Activated CD8-positive, alpha-beta memory T cell treated with anti-CD3 and anti-CD28 coated beads, Interleukin-2, amount 10 ng/mL, durations not matched to agents 7 days and 5 days (primary cell): ENCODE data around the gene TLE1. TPM values are rescaled to one million over a fixed set of nuclear protein-coding genes. Genes with fewer than 3 reads are reported as not detected.

Source experiments
- ATAC-seq: fragments of 150-1000 bp; cut with Tn5 transposase; one replicate; pipeline ENCODE4 v1.10.0; 2021; ENCODE audit warnings: moderate library complexity
- CTCF ChIA-PET: fragments of 350-600 bp; sonication (Branson Sonifier 250); formaldehyde crosslinking; loops from one replicate; lab custom pipeline; 2021; ENCODE audit warnings: antibody characterized with exemption; lab: Charles Lee
- DNase-seq: peaks from one replicate; pipeline ENCODE4 v3.0.0-alpha.2; 2020
- H3K27ac Mint-ChIP-seq: one replicate; pipeline ENCODE4 v1.8.0; 2021; ENCODE audit warnings: mild to moderate bottlenecking, mixed read lengths
- H3K27me3 Mint-ChIP-seq: one replicate; pipeline ENCODE4 v1.8.0; 2021; ENCODE audit warnings: mixed read lengths
- H3K36me3 Mint-ChIP-seq: one replicate; pipeline ENCODE4 v1.8.0; 2021; ENCODE audit warnings: mild to moderate bottlenecking, mixed read lengths
- H3K4me1 Mint-ChIP-seq: one replicate; pipeline ENCODE4 v1.8.0; 2021; ENCODE audit warnings: mixed read lengths
- H3K4me3 Mint-ChIP-seq: one replicate; pipeline ENCODE4 v1.8.0; 2021; ENCODE audit warnings: mild to moderate bottlenecking, moderate library complexity, mixed read lengths
- H3K9me3 Mint-ChIP-seq: one replicate; pipeline ENCODE4 v1.8.0; 2022; ENCODE audit warnings: low read depth, mixed read lengths
- total RNA-seq, 2 experiments: library from RNA; stranded (reverse); gene quantifications; one replicate each; pipeline ENCODE4 v1.2.3, GENCODE V29; 2021

The TLE1 gene
- total RNA-seq, 2 experiments from 2014 or later, result 0.41 to 0.42 TPM

GRCh38 chr9:81592887-81593266 is 96.5 kb downstream of the TLE1 start:
- Mint-ChIP-seq H3K4me1 (no peaks in the 10 kb centered on the region), H3K27me3 (no peaks in the 10 kb centered on the region), H3K27ac (no peak overlapping the region)

GRCh38 chr9:81591791-81592190 is 97.6 kb downstream of the TLE1 start:
- no peak overlapping the region for H3K27ac Mint-ChIP-seq

More at GRCh38 chr9:81592887-81593266, 96.5 kb downstream of the TLE1 start:
- DNase-seq (no peak), ATAC-seq (no peak)
- peaks cover 7% of the 10 kb centered on the region for H3K9me3 Mint-ChIP-seq
- H3K36me3 Mint-ChIP-seq, result no peaks in the 10 kb centered on the region
- no peak overlapping the region for H3K4me3 Mint-ChIP-seq
- CTCF ChIA-PET, result no interaction called here

DNA sequence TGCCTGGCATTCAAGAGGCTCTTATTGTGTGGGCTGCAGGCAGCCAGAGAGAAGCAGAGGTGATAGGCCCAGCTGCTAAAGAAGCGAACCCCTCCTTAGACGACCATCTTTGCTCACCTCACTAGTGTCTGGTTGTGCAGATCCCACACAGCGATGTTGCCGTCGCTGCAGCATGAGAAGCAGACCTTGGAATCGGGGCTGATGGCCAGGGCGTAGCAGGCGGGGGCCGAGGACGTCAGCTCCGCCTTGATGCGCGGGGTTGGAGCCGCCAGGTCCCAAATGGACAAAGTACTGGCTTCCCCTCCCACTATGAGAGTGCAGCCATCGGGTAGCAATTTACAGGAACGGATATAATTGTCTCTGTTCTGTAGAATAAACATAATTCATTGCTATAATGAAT is 98.7 kb downstream of the TLE1 start:
- H3K27me3 Mint-ChIP-seq, result no peaks in the 10 kb centered on the region
- CTCF ChIA-PET, result no interaction called here
- H3K36me3 Mint-ChIP-seq, result no peaks in the 10 kb centered on the region
- H3K9me3 Mint-ChIP-seq, result peaks cover 9% of the 10 kb centered on the region
- no peaks in the 10 kb centered on the region for H3K4me1 Mint-ChIP-seq
- DNase-seq, result no peak
- H3K27ac Mint-ChIP-seq, result no peak overlapping the region
- H3K4me3 Mint-ChIP-seq, result no peak overlapping the region
- ATAC-seq, result no peak

More at GRCh38 chr9:81591791-81592190, 97.6 kb downstream of the TLE1 start:
- H3K36me3 Mint-ChIP-seq, result no peaks in the 10 kb centered on the region
- no peak overlapping the region for H3K4me3 Mint-ChIP-seq
- no peaks in the 10 kb centered on the region for H3K4me1 Mint-ChIP-seq
- ATAC-seq (no peak), DNase-seq (no peak)
- CTCF ChIA-PET, result no interaction called here
- H3K27me3 Mint-ChIP-seq, result no peaks in the 10 kb centered on the region
- H3K9me3 Mint-ChIP-seq, result peaks cover 9% of the 10 kb centered on the region

DNA sequence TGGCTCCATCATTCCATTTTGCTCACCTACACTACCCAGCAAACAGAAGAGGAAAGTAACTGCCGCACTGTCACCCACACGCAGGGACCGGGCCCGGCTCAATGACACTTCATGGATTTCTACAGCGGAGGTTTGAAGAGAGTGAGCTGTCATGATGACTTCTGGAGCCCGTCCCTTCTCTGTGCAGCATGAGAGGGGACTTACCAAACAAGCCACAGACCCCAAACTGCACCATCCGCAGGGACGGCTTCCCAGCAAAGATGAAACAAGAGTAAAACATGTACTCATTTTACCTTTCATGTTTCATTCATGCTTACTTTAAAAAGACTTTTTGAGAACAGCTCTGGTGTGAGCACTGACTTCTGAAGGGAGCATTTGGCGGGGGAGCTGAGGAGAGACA is 99.5 kb downstream of the TLE1 start:
- no peak for ATAC-seq
- CTCF ChIA-PET, result no interaction called here
- no peaks in the 10 kb centered on the region for H3K36me3 Mint-ChIP-seq
- no peak overlapping the region for H3K27ac Mint-ChIP-seq
- no peaks in the 10 kb centered on the region for H3K27me3 Mint-ChIP-seq
- no peaks in the 10 kb centered on the region for H3K4me1 Mint-ChIP-seq
- no peak for DNase-seq
- H3K4me3 Mint-ChIP-seq, result no peak overlapping the region
- peaks cover 12% of the 10 kb centered on the region for H3K9me3 Mint-ChIP-seq

GRCh38 chr9:81589392-81589791 is 100.0 kb downstream of the TLE1 start:
- no peak overlapping the region for H3K4me3 Mint-ChIP-seq
- H3K9me3 Mint-ChIP-seq, result peaks cover 9% of the 10 kb centered on the region
- no peaks in the 10 kb centered on the region for H3K27me3 Mint-ChIP-seq
- DNase-seq (no peak), ATAC-seq (no peak)
- no peak overlapping the region for H3K27ac Mint-ChIP-seq
- H3K36me3 Mint-ChIP-seq, result no peaks in the 10 kb centered on the region
- H3K4me1 Mint-ChIP-seq, result no peaks in the 10 kb centered on the region
- CTCF ChIA-PET, result no interaction called here

DNA sequence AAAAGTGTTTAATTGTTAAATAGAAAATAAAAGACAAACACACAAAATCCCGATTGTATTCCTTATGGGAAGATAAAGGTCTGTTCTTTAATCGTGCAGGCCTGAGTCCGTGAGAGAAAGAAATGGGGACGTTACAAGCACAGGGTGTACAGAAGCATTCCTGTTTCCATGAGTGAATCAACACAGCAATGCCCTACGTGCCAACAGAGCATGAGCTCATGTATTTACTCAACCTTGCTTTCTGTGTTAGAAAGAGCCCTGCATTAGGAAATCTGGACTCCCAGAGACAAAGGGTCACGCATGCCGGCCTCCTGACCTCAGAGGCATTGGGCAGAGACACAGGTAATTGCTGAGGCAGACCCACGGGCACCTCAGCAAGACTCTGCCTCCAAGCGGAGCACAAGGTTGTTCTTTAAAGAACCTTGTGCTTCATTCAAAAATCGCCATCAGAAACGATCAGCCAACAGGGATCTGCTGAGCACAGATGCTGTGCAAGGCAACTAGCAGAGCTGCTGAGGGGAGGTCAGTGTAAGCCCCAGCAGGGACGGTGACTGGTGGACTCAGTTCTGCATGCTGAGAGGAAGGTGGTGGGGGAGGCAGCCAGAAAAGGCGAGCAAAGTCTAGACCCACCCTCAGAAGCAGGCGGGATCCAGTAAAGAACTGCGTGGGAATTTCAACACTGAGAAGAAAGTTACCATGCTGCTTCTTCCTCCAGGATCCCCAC is 101.0 kb downstream of the TLE1 start:
- no peaks in the 10 kb centered on the region for H3K36me3 Mint-ChIP-seq
- no peaks in the 10 kb centered on the region for H3K4me1 Mint-ChIP-seq
- no peak for ATAC-seq
- DNase-seq, result no peak
- no peak overlapping the region for H3K4me3 Mint-ChIP-seq
- no peak overlapping the region for H3K27ac Mint-ChIP-seq
- H3K9me3 Mint-ChIP-seq, result peaks cover 9% of the 10 kb centered on the region
- H3K27me3 Mint-ChIP-seq, result no peaks in the 10 kb centered on the region
- CTCF ChIA-PET, result no interaction called here

DNA sequence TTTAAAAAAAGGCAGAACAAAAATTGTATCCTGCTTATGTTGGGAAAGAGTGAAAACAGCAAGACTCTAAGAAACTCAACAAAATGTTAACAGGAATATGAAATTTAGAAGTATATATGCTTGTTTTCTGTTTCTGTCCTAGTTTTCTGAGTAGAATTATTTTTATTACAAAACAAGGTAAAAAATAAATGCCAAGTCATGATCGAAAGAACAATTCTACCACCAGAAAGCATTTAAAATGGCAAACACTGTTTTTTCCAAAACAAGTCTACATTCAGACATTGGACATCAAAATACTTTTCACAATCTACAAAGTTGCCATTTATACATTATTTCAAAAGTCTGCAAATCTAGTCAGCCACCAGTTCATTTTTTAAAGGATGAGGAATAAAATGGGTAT is 102.6 kb downstream of the TLE1 start:
- CTCF ChIA-PET, result no interaction called here
- Mint-ChIP-seq H3K9me3 (peaks cover 6% of the 10 kb centered on the region), H3K4me3 (no peak overlapping the region), H3K27me3 (no peaks in the 10 kb centered on the region), H3K27ac (no peak overlapping the region), H3K4me1 (no peaks in the 10 kb centered on the region), H3K36me3 (no peaks in the 10 kb centered on the region)
- ATAC-seq (no peak), DNase-seq (no peak)

DNA sequence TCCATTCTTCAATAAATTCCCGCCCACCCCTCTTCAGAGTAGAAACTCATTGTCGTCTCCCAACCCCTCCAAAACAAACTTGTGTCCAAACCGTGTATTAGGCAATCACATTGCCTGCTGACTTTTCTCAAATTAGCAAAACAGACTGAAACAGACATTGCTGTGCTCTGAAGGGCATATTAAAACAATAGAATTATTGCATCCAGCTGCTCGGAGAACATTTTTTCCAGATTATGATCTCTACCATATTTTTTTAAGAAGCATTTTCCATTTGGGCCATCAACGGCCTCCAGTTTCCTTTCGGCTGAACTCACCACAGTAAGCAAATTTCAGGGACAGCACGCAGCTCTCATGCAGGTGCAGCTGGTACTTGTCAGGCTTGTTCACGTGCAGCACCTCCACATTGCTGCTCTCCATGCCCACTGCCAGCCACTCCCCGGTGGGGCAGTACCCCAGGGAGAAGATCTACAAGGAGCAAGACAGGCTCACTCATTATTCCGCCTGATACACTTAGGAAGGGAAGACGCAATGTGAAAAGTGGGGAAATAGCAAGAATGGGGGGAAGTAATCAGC is 104.1 kb downstream of the TLE1 start:
- ATAC-seq, result no peak
- Mint-ChIP-seq H3K36me3 (no peaks in the 10 kb centered on the region), H3K27ac (no peak overlapping the region), H3K4me1 (no peaks in the 10 kb centered on the region), H3K9me3 (peaks cover 11% of the 10 kb centered on the region), H3K27me3 (no peaks in the 10 kb centered on the region), H3K4me3 (no peak overlapping the region)
- DNase-seq, result no peak
- CTCF ChIA-PET, result no interaction called here

GRCh38 chr9:81584099-81584498 is 105.2 kb downstream of the TLE1 start:
- DNase-seq (no peak), ATAC-seq (no peak)
- Mint-ChIP-seq H3K36me3 (no peaks in the 10 kb centered on the region), H3K4me1 (no peaks in the 10 kb centered on the region), H3K27me3 (no peaks in the 10 kb centered on the region), H3K4me3 (no peak overlapping the region), H3K27ac (no peak overlapping the region), H3K9me3 (peaks cover 11% of the 10 kb centered on the region)
- CTCF ChIA-PET, result no interaction called here

DNA sequence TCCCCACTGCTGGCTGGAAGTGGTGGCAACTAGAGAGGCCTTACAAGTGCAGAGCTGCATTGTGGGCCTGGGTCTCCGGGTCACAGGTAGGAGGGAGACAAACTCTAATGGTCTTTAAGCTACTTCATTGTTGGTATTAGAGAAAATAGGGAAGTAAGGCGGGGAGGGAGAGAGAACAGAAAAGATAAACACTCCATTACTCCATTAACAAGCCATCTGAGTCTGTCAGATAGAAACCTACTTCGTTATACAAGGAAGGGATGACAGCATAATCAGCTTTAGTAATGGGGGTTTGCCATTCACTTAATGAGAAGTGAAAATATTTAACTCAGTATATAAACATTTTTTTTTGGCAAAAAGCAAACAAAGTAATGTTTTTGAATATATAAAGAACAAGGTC is 107.4 kb downstream of the TLE1 start:
- Mint-ChIP-seq H3K27ac (no peak overlapping the region), H3K4me3 (no peak overlapping the region), H3K9me3 (peaks cover 9% of the 10 kb centered on the region), H3K36me3 (no peaks in the 10 kb centered on the region), H3K27me3 (no peaks in the 10 kb centered on the region), H3K4me1 (no peaks in the 10 kb centered on the region)
- DNase-seq (no peak), ATAC-seq (no peak)
- CTCF ChIA-PET, result no interaction called here

DNA sequence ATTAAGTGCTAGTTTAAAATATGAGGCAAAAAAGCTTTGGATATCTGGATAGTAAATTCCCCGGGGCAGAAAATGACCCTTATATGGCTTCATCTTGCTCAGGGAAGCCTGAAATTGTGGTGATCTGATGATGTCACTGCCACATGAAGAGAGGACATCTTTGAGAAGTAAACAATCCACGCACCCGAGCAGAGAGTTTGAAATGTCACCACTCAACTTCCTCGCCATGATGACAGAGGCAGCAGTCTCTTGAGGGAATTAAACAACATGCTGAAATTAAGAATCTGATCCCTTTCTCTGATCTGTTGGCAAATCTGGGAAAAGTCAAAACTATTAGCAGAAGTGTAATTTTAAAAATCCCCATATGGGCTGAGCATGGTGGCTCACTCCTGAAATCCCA is 110.0 kb downstream of the TLE1 start:
- Mint-ChIP-seq H3K4me1 (no peaks in the 10 kb centered on the region), H3K36me3 (no peaks in the 10 kb centered on the region), H3K9me3 (peaks cover 5% of the 10 kb centered on the region), H3K27ac (no peak overlapping the region), H3K27me3 (no peaks in the 10 kb centered on the region), H3K4me3 (no peak overlapping the region)
- CTCF ChIA-PET, result no interaction called here
- ATAC-seq, result no peak
- DNase-seq, result no peak

DNA sequence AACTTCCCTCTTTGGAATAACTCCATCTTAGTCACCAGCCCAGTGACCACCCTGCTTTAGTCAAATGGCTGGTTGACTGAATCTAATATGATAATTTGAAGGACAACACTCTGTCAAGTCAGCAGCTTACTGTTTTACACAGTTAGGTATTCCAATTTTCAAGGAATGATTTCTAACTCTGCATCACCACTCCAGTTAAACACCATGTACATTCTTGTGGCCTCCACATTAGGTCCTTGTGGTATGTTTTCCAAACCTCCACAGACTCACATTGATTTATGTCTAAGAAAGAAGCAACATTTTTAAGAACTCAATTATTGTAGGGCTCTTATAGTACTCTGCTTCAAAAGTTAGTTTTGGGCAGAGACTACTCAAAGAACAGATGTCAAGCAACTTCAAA is 110.7 kb downstream of the TLE1 start:
- H3K27ac Mint-ChIP-seq, result no peak overlapping the region
- H3K4me3 Mint-ChIP-seq, result no peak overlapping the region
- peaks cover 5% of the 10 kb centered on the region for H3K9me3 Mint-ChIP-seq
- H3K27me3 Mint-ChIP-seq, result no peaks in the 10 kb centered on the region
- ATAC-seq, result no peak
- H3K4me1 Mint-ChIP-seq, result no peaks in the 10 kb centered on the region
- H3K36me3 Mint-ChIP-seq, result no peaks in the 10 kb centered on the region
- DNase-seq, result no peak
- CTCF ChIA-PET, result no interaction called here

DNA sequence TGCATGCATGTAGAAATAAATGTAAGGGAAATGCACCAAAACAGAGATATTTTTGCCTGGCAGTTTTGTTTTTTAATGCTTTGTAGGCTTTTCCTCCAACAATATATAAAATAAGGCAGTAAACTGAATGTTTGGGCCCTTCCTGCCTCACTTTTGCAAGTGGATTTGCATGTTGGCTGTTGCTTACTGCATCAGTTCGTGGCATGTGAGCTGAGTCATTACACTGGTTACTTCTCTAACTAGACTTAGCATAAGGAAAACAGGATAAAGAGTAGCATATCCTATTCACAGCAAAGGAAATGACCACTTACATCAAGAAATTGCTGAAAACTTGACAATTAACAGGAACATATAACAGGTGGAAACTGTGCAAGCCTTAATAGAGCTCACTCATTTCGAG is 113.4 kb downstream of the TLE1 start:
- ATAC-seq, result no peak
- no peaks in the 10 kb centered on the region for H3K27me3 Mint-ChIP-seq
- H3K36me3 Mint-ChIP-seq, result no peaks in the 10 kb centered on the region
- no peak overlapping the region for H3K4me3 Mint-ChIP-seq
- CTCF ChIA-PET, result no interaction called here
- no peak for DNase-seq
- no peak overlapping the region for H3K27ac Mint-ChIP-seq
- H3K9me3 Mint-ChIP-seq, result peaks cover under 1% of the 10 kb centered on the region
- H3K4me1 Mint-ChIP-seq, result no peaks in the 10 kb centered on the region

DNA sequence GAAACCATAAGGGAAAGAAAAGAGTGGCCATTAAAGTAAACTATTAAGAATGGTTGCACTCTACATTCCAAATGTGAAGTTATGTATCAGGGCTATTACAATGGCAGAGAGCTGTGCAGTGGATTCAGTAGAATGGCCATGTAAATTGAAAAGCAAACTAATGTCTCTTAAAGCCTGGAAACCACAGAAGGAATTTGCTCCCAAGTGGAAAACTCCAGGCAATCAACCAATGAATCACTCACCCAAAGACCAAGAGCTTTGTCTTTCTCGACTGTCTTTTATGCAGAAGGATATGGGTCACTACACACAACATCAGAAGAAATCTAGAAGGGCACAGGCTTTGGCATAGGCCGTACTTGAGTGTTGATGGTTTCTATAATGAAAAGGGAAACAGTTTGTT is 114.9 kb downstream of the TLE1 start:
- Mint-ChIP-seq H3K27ac (no peak overlapping the region), H3K27me3 (no peaks in the 10 kb centered on the region), H3K9me3 (no peaks in the 10 kb centered on the region), H3K36me3 (no peaks in the 10 kb centered on the region), H3K4me3 (no peak overlapping the region), H3K4me1 (no peaks in the 10 kb centered on the region)
- DNase-seq, result no peak
- no peak for ATAC-seq
- CTCF ChIA-PET, result no interaction called here
